GM18858 (cell line): ENCODE results near the gene TEX261.

Experiments
- ATAC-seq: cut with Tn5 transposase; IDR thresholded peaks from one replicate; pipeline ENCODE4 v1.9.1; 2021; ENCODE audit not compliant: unreplicated experiment

The TEX261 gene

DNA sequence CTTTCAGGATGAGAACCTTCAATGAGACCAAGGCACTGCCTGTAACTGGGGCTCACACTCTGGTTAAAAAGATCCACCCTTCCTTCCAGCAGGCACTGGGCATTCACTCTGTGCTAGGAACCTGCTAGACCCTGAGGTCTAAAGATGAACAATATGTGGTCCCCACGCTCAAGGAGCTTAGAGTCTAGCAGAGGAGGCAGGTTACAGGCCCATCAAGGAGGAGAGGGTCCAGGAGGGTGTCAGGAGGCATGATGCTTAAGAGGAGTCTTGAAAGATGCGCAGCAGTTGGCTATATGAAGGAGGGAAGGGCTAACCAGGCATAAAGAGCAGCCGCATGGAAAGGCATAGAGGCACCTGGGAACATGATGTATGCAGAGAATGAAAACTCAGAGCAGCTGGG, 11.7 kb downstream of the TEX261 start:
- no peak for ATAC-seq

DNA sequence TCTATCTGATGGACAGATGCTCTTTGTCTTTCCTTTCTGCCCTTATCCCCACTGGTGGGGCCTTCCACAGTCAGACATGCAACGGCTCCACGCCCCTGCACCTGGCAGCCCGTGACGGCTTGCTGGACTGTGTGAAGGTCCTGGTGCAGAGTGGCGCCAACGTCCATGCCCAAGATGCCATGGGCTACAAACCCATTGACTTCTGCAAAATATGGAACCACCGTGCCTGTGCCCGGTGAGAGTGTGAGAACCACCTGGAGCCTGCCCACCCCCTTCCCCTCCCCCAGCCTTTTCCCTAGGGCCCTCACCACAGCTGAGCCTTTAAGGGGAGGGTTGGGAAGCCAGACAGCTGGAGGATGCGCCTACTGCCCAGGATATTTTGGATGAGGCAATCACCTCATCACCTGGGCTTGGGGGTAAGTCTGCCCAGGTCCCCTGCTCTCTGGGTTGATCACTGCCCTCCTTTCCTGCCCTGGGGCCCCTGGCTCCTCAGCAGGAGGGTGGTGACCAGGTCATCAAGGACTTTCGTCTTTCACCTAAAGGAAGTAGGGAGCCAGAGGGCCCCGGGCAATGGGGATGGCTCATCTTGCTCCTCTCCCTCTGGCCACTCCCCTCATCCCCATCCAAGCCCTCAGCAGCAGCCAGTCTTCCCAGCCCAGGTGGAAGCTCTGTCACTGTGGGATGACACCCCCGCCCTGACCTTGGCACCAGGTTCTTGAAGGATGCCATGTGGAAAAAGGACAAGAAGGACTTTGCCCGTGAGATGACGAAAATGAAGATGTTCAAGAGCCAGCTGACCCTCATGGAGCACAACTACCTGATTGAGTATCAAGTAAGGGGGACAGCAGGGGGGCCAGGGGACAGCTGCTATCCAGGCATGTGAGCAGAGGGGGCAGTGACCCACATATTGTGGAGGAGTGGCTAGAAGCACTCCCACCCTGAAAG, 12.5 kb downstream of the TEX261 start:
- ATAC-seq: no peak

DNA sequence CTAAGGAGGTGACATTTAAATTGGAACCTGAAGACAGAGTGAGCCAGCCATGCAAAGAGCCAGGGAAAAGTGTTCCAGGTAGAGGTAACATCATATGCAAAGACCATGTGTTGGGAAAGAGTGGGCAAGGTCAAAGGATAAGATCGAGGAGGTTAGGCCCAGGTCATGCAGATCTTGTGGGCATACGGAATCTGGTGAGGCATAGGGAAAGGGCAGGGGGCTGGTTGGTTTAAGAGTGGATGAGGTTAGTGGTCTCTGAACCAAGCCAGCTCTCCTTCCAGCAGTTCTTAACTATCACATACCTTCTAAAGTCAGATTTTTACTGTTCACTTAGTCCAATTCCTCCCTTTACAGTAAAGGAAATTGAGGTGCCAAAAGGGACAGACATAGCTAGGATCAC, 13.3 kb downstream of the TEX261 start:
- ATAC-seq: no peak

DNA sequence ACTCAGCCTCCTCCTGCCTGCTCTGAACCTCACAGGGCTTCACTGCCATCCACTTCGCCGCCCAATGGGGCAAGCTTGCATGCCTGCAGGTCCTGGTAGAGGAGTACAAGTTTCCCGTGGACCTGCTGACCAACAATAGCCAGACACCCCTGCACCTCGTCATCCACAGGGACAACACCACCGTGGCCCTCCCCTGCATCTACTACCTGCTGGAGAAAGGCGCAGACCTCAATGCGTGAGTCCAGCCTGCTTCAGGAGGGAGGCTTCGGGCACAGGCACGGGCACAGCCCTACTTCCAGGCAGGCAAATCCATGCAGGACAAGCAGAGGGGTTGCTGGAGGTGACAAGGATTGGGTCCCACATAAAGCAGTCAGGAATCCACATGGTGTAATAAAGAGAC, 15.0 kb downstream of the TEX261 start:
- ATAC-seq: no peak

DNA sequence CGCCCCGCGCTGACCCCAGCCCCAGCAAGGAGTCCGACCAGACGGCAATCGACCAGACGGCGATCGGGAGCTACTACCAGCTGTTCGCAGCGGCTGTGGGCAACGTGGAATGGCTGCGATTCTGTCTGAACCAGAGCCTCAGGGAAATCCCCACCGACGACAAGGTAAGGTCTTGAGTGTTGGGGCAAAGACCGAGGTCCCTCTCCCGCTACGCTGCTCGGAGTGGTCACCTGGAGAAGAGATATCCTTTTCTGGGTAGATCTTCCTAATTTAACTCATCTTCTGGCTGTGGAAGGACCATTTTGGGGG, 15.5 kb downstream of the TEX261 start:
- ATAC-seq: no peak

DNA sequence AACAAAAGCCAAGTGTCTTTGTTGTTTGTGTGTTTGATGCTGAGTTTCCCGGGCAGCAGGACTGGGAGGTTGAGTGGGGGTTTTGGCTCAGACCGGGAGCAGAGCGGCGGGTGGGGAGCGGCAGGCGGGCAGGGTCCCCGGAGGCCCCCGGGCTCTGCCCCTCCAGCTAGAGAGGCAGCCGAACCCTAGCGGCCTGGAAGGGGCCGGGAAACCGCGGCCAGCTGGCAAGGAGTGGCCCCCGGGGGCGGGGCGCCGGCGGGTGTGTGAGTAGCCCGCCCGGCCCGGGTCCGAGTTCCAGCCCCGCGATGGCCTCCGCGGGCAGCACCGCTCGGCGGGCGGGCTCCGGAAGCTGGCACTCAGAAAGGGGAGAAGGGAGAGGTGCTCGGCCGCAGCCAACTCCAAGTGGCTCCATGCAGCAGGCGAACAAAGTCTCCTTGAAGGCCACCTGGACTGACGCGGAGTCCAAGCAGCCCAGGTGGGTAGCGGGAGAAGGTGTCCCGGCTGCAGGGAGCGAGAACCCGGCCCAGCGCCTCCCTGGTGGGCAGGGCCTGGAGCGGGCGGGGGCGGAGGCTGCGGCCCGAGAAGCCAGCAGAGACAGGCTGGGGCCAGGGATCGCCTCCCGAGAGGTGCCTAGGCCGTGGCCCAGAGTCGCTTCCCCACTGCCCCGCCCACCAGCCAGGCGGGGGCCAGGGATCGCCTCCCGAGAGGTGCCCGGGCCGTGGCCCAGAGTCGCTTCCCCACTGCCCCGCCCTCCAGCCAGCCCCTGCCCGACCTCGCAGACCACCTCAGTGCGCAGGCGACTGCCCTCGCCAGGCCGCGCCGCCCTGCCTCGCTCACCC, 16.1 kb downstream of the TEX261 start, which contains the start of gene ANKRD53:
Gene ANKRD53, plus strand, starts transcription at position 290 of the 839 bp plus-strand sequence. Its CDS starts 16 bp downstream, at position 306.
- ATAC-seq: no peak

DNA sequence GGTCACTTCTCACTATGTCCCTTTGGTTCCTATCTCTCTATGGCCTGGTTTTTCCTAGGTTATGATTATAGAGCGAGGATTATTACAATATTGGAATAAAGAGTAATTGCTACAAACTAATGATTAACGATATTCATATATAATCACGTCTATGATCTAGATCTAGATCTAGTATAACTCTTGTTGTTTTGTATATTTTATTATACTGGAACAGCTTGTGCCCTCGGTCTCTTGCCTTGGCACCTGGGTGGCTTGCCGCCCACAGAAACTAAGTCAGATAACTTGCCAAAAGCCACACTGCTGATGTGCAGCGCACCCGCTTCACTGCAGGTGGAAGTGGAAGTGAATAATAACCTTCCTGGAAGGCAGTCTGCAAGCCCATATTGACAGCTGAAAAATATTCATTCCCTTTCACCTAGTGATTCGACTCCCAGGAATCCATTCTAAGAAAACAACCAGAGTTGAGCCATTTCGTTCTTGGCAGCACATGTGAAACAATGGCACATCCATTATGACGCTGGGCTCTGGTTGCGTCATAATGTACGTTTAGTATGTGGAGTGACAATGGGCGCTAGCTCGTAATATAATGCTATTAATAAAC, 17.0 kb downstream of the TEX261 start:
- ATAC-seq: no peak

DNA sequence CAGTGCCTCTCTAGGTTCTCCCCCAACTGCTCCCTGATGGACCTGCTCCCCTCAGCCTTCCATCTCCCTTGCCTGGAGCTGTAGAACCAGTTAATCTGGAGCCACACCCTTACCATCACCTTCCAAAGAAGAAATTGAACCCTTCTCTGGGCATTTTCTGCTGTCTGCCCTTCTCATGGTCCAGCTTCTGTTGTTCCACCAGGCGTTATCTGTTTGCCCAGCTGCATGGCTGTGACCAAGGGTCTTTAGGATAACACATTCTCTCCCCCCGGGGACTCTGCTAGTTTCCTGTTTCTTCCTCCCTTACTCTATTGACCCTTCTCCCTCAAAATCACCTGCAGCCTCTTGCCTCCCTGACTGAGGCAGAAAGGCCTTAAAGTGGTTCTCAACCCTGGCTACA, 19.4 kb downstream of the TEX261 start:
- ATAC-seq: no peak

DNA sequence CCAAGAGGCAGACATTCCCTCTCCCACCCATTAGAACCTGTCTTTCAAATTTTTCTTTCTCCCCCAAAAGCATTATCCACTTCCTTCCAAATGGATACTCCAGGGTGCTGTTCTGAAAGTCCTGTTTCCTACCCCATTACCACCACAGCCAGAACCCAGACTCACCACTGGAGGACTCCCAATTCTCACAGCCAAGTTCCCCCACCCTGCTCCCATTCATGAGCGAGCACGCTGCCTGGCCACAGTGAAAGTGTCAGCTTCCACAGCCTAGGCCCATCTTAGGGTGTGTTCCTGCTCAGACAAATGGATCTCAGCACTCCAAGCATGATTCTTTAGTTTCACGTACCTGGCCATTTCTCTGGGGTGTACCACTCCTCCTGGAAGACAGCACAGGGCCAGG, 20.1 kb downstream of the TEX261 start:
- no peak for ATAC-seq

DNA sequence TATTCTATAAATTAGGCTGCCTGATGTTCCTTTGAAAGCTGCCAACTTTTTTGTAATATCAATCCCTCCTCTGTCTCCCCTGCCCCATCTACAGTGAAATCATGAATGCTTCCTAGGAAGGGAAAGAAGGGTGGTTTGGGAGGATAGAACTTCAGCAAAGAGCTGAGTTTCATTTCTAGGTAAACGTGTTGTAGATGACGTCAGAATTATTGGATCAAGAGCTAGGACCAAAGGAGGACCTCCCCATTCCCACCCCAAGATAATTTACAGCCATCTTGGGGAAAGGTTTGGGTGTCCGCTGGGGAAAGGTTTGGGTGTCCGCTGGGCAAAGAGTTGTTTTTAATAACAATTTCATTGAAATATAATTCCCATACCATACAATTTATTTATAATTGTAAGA, 27.5 kb downstream of the TEX261 start:
- no peak for ATAC-seq

DNA sequence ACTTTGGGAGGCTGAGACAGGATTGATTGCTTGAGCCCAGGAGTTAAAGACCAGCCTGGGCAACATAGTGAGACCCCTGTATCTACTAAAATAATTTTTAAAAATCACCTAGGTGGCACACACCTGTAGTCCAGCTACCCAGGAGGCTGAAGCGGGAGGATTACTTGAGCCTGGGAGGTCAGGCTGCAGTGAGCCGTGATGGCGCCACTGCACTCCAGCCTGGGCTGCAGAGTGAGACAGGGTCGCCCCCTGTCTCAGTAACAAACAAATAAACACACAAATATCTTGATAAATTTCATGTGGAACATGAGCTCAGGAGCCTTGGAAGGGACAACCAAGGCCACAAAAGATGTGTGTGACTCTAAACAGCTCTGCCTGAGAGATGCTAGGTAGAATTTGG, 28.0 kb downstream of the TEX261 start:
- ATAC-seq: no peak

DNA sequence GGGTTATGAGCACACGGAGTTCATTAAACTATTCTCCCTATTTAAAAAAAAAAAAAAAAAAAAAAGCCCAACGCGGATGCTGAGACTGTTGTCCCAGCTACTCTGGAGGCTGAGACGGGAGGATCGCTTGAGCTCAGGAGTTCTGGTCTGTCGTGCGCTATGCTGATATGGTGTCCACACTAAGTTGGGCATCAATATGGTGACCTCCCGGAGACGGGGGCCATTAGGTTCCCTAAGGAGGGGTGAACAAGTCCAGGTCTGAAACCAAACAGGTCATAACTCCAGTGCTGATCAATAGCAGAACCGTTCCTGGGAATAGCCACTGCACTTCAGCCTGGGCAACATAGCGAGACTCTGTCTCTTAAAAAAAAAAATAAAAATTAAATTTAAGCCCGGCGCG, 29.2 kb downstream of the TEX261 start:
- ATAC-seq: no peak

DNA sequence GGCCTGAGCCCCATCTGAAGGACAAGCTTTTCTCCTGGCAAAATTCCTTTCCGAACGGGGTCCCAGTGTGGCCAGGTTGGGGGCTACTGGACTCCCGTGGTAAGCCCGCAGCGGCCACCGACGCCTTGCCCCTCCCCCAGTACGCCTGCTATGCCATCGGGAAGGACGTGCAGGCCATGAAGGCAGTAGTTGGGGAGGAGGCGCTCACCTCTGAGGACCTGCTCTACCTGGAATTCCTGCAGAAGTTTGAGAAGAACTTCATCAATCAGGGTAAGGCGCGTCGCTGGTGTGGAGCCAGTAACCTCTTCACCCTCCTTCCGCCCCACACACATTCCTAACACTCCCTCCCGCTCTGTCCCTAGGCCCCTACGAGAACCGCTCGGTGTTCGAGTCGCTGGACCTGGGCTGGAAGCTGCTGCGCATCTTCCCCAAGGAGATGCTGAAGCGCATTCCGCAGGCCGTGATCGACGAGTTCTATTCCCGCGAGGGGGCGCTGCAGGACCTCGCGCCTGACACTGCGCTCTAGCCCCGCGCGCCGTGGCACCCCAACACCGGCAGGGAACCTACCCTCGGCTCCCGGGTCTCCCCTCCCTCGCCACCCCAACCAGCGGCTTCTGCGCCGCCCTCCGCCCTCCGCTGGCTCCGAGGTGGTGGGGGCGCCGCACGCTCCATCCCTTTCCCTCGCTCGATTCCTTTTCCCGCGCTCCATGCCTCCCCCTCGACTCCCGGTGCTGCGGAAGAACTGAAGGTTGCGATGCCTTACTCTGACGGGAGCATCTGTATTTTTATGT, 29.9 kb downstream of the TEX261 start:
- no peak for ATAC-seq

DNA sequence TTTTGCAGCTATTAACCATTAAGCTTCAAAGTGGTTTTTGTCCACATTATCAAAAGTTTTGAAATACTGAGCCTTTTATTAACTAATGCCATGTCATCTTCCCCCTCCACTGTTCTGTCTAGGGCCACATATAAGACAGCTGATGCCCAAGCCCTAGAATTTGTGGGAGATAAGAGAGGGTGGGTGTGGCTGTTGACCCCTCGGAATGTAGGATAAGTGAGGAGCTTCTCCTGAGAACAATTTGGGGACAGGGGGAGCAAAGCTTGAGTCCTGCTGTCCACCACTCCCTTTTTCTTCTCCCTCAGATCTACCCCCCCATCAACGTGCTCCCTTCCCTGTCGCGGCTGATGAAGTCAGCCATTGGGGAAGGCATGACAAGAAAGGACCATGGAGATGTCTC, 30.5 kb downstream of the TEX261 start:
- ATAC-seq: no peak

DNA sequence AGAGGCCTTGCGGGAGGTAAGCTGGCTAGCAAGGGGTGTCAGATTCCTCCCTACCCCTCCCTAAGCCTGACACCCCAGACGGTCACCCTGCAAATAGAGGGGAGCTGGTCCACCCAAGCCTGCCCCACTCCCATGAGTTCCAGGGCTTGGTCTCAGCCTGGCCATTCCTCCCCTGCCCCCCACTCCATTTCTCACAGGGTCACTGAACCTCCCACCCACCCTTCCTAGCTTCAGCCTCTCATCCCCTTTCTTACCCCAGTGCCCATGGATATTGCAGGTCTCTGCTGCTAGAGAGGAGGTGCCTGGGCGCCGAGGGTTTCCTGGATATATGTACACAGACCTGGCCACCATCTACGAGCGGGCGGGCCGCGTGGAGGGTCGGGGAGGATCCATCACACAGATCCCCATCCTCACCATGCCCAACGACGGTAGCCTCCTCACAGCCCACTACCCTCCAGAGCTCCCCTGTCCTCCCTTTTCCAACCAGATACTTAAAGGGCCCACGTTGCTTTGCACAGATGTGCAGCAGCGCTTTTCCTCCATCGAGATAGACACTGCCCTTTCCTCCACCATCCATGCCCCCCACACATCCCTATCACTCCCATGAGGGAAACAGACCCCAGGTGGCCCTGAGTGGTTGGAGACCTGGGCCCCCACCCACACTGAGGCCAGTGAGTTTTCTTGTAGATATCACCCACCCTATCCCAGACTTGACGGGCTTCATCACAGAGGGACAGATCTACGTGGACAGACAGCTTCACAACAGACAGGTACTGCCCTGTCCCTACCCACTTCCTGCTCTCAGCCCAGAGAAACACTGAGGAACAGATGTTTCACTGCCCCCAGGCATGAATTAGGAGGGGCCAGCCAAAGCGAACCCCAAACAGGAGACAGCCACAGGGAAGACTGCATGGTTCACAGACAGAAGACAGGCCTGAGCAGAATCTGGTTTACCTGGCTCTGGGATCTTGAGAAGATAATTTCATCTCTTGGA, 31.5 kb downstream of the TEX261 start:
- ATAC-seq: no peak

DNA sequence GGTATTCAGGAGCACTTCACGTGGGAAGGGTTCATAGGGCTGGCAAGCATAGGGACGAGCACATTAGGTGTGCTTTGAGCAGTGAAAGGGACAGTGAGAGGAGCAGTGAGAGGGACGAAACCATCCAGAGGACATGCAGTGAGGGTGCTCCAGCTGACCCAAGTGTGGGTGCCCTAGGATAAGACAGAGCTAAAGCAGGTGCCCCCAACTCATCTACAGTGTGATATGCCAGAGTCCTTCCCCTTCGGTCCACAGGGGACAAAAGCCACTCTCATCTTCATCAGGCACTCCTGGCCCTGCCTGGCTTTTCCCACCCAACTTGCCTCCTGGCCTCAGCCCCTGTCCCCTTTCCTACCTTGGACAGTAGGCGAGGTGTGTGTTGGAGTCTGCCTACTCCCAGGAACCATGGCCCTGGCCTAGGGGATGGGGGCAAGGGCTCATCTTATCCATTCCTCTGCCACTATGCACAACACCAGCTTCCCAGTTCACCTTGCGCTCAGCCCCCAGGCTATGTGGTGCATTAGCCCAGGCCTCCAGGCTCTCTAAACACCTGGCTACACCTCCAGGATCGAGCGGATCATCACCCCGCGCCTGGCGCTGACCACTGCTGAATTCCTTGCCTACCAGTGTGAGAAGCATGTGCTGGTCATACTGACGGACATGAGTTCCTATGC, 32.3 kb downstream of the TEX261 start:
- no peak for ATAC-seq

DNA sequence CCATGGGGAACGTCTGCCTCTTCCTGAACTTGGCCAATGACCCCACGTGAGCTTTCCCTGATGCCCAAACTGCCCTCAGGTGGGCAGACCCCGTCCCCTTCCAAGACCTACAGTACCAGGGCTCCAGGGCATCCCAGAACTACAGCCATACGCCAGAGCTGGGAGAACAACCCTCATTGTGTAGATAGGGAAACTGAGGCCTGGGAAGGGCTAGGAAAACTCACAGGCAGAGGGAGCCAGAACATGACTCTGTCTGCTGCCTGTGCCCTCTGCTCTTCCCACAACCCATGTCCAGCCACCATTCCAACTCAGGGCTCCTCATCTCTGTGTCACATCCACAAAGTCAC, 33.1 kb downstream of the TEX261 start:
- no peak for ATAC-seq

DNA sequence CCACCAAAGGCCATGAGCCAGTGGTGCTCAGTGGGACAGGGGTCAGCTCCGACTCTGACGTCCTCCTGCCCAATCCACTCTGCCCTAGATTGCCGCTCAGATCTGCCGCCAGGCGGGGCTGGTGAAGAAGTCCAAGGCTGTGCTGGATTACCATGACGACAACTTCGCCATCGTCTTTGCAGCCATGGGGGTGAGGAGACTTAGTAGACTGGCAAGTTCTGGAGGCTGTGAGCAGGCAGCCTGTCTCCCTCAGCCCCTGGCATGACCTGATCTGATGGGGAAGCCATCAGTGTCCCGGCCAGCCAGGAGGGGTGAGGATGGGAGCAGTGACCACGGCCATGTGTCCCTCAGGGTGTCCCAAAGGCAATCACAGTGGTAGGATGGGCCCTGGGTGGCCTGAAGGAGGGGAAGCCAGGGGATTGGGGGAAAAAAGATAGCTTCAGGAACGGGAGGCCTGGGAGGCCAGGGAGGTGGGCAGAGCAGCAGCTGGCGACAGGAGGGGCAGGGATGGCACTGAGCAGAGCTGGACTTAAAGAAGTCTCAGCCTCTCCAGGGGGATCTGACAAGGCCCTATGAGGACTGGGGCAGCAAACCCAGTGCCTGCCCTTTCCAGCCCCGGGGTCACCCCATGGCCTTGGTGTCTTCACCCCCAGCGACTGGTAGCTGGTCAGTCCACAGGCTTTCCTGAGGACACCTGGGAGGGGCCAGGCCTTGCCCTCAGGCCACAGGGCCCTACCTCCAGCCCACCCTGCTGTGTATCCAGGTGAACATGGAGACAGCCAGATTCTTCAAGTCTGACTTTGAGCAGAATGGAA, 33.6 kb downstream of the TEX261 start:
- no peak for ATAC-seq
